GM10847 (cell line): ENCODE data around the gene EFCAB11.
A peak's percentile ranks its signal among the peaks of the same experiment; 100 is the strongest.

Source experiments
- POLR2A ChIP-seq: IDR thresholded peaks from 2 replicates; pipeline ENCODE4 v1.6.1; 2011; ENCODE audit not compliant: insufficient read length; ENCODE audit errors: extremely low read depth

EFCAB11 gene

GRCh38 chr14:89954070-89955021 is at the start of gene EFCAB11:
EFCAB11 (minus strand) TSS chr14:89954730; CDS start chr14:89954660, 70 bp downstream.
- peak; percentile 60 for TF ChIP-seq POLR2A

- no peak for TF ChIP-seq POLR2A
Measured at GRCh38 chr14:90003526-90004307, 49.2 kb upstream of the EFCAB11 start.

- TF ChIP-seq POLR2A, result no peak
Measured at GRCh38 chr14:90000935-90001334, 46.4 kb upstream of the EFCAB11 start.

GRCh38 chr14:89996963-89997362 is 42.4 kb upstream of the EFCAB11 start:
- no peak for TF ChIP-seq POLR2A

- TF ChIP-seq POLR2A, result no peak
Measured at GRCh38 chr14:89992273-89992672, 37.7 kb upstream of the EFCAB11 start.

- no peak for TF ChIP-seq POLR2A
Measured at GRCh38 chr14:89990623-89991275, 36.2 kb upstream of the EFCAB11 start.

- no peak for TF ChIP-seq POLR2A
Measured at GRCh38 chr14:89990218-89990617, 35.7 kb upstream of the EFCAB11 start.

GRCh38 chr14:89988787-89989186 is 34.3 kb upstream of the EFCAB11 start:
- TF ChIP-seq POLR2A, result no peak

- TF ChIP-seq POLR2A, result no peak
Measured at GRCh38 chr14:89987161-89987475, 32.6 kb upstream of the EFCAB11 start.

- no peak for TF ChIP-seq POLR2A
Measured at GRCh38 chr14:89986462-89987160, 32.1 kb upstream of the EFCAB11 start.

- no peak for TF ChIP-seq POLR2A
Measured at GRCh38 chr14:89983375-89983774, 28.8 kb upstream of the EFCAB11 start.

GRCh38 chr14:89978656-89979055 is 24.1 kb upstream of the EFCAB11 start:
- no peak for TF ChIP-seq POLR2A

GRCh38 chr14:89977668-89978067 is 23.1 kb upstream of the EFCAB11 start:
- TF ChIP-seq POLR2A, result no peak

GRCh38 chr14:89973234-89973823 is 18.8 kb upstream of the EFCAB11 start:
- no peak for TF ChIP-seq POLR2A

GRCh38 chr14:89965839-89966238 is 11.3 kb upstream of the EFCAB11 start:
- no peak for TF ChIP-seq POLR2A
